ENCODE data around the gene CYP27C1. TPM values are rescaled to one million over a fixed set of nuclear protein-coding genes. Genes with fewer than 3 reads are reported as not detected.

Gene CYP27C1
- total RNA-seq, 4 donors from 2014 or later = 0.40 TPM; not detected in 3

- no peaks in the 10 kb centered on the region for H3K36me3 ChIP-seq
- TF ChIP-seq, protein P1, sequence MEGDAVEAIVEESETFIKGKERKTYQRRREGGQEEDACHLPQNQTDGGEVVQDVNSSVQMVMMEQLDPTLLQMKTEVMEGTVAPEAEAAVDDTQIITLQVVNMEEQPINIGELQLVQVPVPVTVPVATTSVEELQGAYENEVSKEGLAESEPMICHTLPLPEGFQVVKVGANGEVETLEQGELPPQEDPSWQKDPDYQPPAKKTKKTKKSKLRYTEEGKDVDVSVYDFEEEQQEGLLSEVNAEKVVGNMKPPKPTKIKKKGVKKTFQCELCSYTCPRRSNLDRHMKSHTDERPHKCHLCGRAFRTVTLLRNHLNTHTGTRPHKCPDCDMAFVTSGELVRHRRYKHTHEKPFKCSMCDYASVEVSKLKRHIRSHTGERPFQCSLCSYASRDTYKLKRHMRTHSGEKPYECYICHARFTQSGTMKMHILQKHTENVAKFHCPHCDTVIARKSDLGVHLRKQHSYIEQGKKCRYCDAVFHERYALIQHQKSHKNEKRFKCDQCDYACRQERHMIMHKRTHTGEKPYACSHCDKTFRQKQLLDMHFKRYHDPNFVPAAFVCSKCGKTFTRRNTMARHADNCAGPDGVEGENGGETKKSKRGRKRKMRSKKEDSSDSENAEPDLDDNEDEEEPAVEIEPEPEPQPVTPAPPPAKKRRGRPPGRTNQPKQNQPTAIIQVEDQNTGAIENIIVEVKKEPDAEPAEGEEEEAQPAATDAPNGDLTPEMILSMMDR (IDR thresholded peaks at IDR 0.05) = no peak
- TF ChIP-seq POLR2A (IDR thresholded peaks at IDR 0.05) = no peak
- no peaks in the 10 kb centered on the region for H3K27me3 ChIP-seq
- WGBS, 2 donors = 92 to 96% methylated on average over 4 to 6 of the region's 7 CpGs
- no peaks in the 10 kb centered on the region for H3K9me3 ChIP-seq
- no peak overlapping the region for H3K27ac ChIP-seq
- no peak overlapping the region for H3K4me3 ChIP-seq (replicated peaks in 1 of 3)
- intact Hi-C loops (cut with DNase I) = no loop called here
- peaks cover 0 to 23% of the 10 kb centered on the region in 2 donors for H3K4me1 ChIP-seq
- no peak for DNase-seq
Observed at GRCh38 chr2:127162261-127163089, 57.6 kb downstream of the CYP27C1 start.

DNA sequence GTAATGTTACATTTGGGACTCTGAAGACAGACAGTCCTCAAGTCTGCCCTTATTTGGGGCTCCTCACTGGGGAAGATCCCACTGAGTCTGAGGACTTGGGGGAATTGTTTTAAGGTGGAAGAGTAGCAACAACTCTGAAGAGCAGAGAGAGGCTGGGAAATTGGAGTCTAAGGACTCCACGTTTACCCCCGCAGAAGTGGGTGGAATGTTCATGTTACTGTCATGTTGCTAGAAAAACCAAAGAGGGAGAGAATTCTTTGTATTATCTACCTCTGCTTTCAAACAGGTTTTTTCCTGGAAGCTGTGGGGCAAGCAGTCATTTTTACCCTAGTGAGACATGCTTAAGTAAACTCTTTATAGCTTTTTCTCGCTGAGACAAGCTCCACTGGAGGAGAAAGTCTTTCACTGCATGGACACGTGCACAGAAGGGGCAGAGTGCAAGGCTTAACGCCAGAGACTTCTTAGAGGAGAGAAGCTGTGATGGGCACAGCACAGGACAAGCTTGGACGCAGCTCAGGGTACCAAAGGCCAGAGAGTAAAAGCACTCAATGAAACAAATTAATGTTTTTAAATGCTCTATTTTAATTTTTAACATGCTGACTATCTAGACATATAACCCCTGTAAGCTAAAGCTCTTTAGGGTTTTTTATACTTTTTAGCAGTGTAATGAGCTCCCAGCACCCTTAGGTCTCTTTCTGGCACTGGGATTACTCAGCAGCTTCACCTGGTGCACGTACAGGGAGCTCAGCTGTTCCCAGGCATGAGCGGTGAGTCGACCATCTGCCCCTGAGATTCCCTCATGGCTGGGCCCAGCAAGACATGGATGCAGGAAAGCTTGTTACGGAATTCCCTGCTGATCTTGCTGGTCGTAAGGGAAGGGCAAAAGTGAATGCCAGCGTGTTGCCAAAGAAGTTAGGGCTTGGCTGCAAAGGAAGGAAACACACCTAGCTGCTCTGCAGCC is 58.6 kb downstream of the CYP27C1 start:
- no peak for TF ChIP-seq POLR2A (IDR thresholded peaks at IDR 0.05)
- TF ChIP-seq, protein P1 (IDR thresholded peaks at IDR 0.05) = no peak

GRCh38 chr2:127160676-127161075 is 59.4 kb downstream of the CYP27C1 start:
- Histone ChIP-seq H3K36me3 (no peaks in the 10 kb centered on the region), H3K4me3 (replicated peaks in 1 of 3) (no peak overlapping the region), H3K9me3 (no peaks in the 10 kb centered on the region), H3K27me3 (no peaks in the 10 kb centered on the region), H3K4me1 (peaks cover 0 to 28% of the 10 kb centered on the region in 2 donors), H3K27ac (peak overlapping the region in 1 of 3 donors; percentile 18)
- no peak for TF ChIP-seq POLR2A (IDR thresholded peaks at IDR 0.05)
- TF ChIP-seq, protein P1 (IDR thresholded peaks at IDR 0.05) = no peak
- DNase-seq = no peak
- 54 to 55% methylated on average over 3 of the region's 3 CpGs for WGBS, 2 donors
- intact Hi-C loops (cut with DNase I) = no loop called here

More for the DNA sequence above, 58.6 kb downstream of the CYP27C1 start:
- WGBS, 2 donors = 44 to 46% methylated on average over 12 of the region's 12 CpGs
- Histone ChIP-seq H3K36me3 (no peaks in the 10 kb centered on the region), H3K27ac (peak overlapping the region in 1 of 3 donors; percentile 18), H3K27me3 (no peaks in the 10 kb centered on the region), H3K9me3 (no peaks in the 10 kb centered on the region), H3K4me3 (replicated peaks in 1 of 3) (no peak overlapping the region), H3K4me1 (peaks cover 0 to 23% of the 10 kb centered on the region in 2 donors)
- intact Hi-C loops (cut with DNase I) = no loop called here
- peak; percentile 73 to 80 for DNase-seq

- H3K36me3 ChIP-seq = no peaks in the 10 kb centered on the region
- WGBS, 2 donors = 79 to 83% methylated on average over 2 of the region's 2 CpGs
- H3K27ac ChIP-seq = no peak overlapping the region
- no peaks in the 10 kb centered on the region for H3K27me3 ChIP-seq
- intact Hi-C loops (cut with DNase I) = no loop called here
- peaks cover 0 to 20% of the 10 kb centered on the region in 2 donors for H3K4me1 ChIP-seq
- H3K9me3 ChIP-seq = no peaks in the 10 kb centered on the region
- no peak overlapping the region for H3K4me3 ChIP-seq (replicated peaks in 1 of 3)
- TF ChIP-seq, protein P1 (IDR thresholded peaks at IDR 0.05) = no peak
- no peak for TF ChIP-seq POLR2A (IDR thresholded peaks at IDR 0.05)
- DNase-seq = no peak
Observed at GRCh38 chr2:127159543-127159942, 60.6 kb downstream of the CYP27C1 start.

Data from thyroid gland (tissue), 4 donors.